Measurements from ENCODE around the gene NPSR1.
"Not testable (repeated sequence)": the region's sequence is repeated elsewhere in the genome, so short reads cannot be mapped to it uniquely, and the experiment has no call there.

The NPSR1 gene

GRCh38 chr7:34859281-34859680, 201.3 kb downstream of the NPSR1 start:
- H3K36me3 ChIP-seq (replicated peaks); in situ Hi-C loops (cut with MboI; ENCODE audit: low sequenced_read_pairs); H3K4me3 ChIP-seq; H3K27me3 ChIP-seq (ENCODE audit: low read depth); H3K9me3 ChIP-seq; H3K4me1 ChIP-seq; DNase-seq (ENCODE audit: low spot score in 2 of 2): not testable (repeated sequence)

- H3K36me3 ChIP-seq (replicated peaks); DNase-seq (ENCODE audit: low spot score in 2 of 2); in situ Hi-C loops (cut with MboI; ENCODE audit: low sequenced_read_pairs); H3K27me3 ChIP-seq (ENCODE audit: low read depth); H3K9me3 ChIP-seq; H3K4me3 ChIP-seq; H3K4me1 ChIP-seq: not testable (repeated sequence)
These were observed 208.2 kb downstream of the NPSR1 start for GRCh38 chr7:34866222-34866621.

GRCh38 chr7:34867341-34867740, 209.3 kb downstream of the NPSR1 start:
- H3K9me3 ChIP-seq; H3K27me3 ChIP-seq (ENCODE audit: low read depth); DNase-seq (ENCODE audit: low spot score in 2 of 2); H3K4me1 ChIP-seq; H3K36me3 ChIP-seq (replicated peaks); in situ Hi-C loops (cut with MboI; ENCODE audit: low sequenced_read_pairs); H3K4me3 ChIP-seq: not testable (repeated sequence)

- H3K4me1 ChIP-seq; H3K27me3 ChIP-seq (ENCODE audit: low read depth); in situ Hi-C loops (cut with MboI; ENCODE audit: low sequenced_read_pairs); H3K36me3 ChIP-seq (replicated peaks); H3K4me3 ChIP-seq; DNase-seq (ENCODE audit: low spot score in 2 of 2); H3K9me3 ChIP-seq: not testable (repeated sequence)
These were observed 210.6 kb downstream of the NPSR1 start for GRCh38 chr7:34868602-34869001.

GRCh38 chr7:34869057-34869456, 211.0 kb downstream of the NPSR1 start:
- no peaks in the 10 kb centered on the region for H3K9me3 ChIP-seq
- no peaks in the 10 kb centered on the region for H3K4me1 ChIP-seq
- no peak overlapping the region for H3K4me3 ChIP-seq
- no peaks in the 10 kb centered on the region for H3K27me3 ChIP-seq (ENCODE audit: low read depth)
- in situ Hi-C loops (cut with MboI; ENCODE audit: low sequenced_read_pairs) = no loop called here
- DNase-seq (ENCODE audit: low spot score in 2 of 2) = no peak
- no peaks in the 10 kb centered on the region for H3K36me3 ChIP-seq (replicated peaks)

DNA sequence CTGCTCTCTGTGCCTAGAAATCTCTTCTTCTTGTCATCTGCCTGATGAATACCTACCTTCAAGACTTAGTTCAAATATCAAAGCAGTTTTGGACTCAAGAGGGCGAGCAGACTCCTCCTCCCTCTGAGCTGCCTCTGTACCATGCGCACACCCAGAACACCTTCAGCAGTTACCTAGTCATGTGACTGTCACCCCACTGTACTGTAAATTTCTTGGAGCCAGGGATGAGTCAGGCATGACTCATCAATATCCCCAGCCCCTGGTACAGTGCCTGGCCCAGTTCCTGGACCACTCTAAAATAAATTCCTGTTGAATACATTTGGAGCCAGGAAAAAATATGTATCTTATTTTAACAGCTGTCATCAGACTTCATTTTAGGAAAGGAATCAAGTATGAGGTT, 212.0 kb downstream of the NPSR1 start:
- in situ Hi-C loops (cut with MboI; ENCODE audit: low sequenced_read_pairs); H3K4me3 ChIP-seq; H3K27me3 ChIP-seq (ENCODE audit: low read depth); H3K9me3 ChIP-seq; H3K36me3 ChIP-seq (replicated peaks); DNase-seq (ENCODE audit: low spot score in 2 of 2); H3K4me1 ChIP-seq: not testable (repeated sequence)

DNA sequence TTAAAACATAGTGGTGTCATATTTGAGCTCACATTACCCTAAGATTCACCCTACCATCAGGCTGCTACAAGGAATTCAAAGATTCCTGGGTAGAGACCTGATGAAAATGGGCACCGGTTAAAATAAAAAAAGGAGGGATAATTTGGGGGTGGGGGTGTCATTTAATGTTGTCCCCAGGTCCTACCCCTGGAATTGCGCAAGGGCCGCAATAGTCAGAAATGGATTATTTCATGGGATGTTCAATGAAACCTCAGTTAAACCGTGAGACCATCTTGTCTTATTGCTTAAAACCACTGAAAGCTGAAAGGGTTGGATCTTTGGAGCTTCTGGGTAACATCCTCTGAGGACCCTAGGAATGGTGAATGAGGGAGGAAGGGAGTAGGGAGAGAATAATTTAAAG, 216.3 kb downstream of the NPSR1 start:
- H3K4me3 ChIP-seq; DNase-seq (ENCODE audit: low spot score in 2 of 2); H3K36me3 ChIP-seq (replicated peaks); H3K4me1 ChIP-seq; H3K27me3 ChIP-seq (ENCODE audit: low read depth); H3K9me3 ChIP-seq; in situ Hi-C loops (cut with MboI; ENCODE audit: low sequenced_read_pairs): not testable (repeated sequence)

DNA sequence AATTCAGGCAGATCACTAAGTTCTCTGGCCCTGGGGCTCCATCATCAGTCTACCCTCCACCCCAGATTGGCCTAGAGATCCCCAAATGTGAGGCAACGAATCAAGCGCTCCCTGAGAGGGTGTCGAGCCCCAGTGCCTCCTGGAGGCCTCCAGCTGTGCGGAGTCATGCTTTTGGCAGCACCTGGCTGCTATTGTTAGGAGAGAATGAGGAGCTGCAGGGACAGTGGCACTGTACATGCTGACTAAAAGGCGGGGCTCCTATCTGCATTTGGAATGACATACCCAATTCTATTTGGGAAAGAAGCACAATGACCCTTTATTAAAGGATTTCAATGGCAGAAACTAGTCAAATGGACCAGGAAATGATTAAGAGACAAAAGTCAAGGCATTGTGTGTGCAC, 217.5 kb downstream of the NPSR1 start:
- in situ Hi-C loops (cut with MboI; ENCODE audit: low sequenced_read_pairs) = no loop called here
- no peaks in the 10 kb centered on the region for H3K36me3 ChIP-seq (replicated peaks)
- H3K4me1 ChIP-seq = no peaks in the 10 kb centered on the region
- no peaks in the 10 kb centered on the region for H3K9me3 ChIP-seq
- H3K27me3 ChIP-seq (ENCODE audit: low read depth) = no peaks in the 10 kb centered on the region
- DNase-seq (ENCODE audit: low spot score in 2 of 2) = no peak
- H3K4me3 ChIP-seq = no peak overlapping the region

- H3K36me3 ChIP-seq (replicated peaks); H3K4me3 ChIP-seq; H3K27me3 ChIP-seq (ENCODE audit: low read depth); in situ Hi-C loops (cut with MboI; ENCODE audit: low sequenced_read_pairs); H3K4me1 ChIP-seq; H3K9me3 ChIP-seq; DNase-seq (ENCODE audit: low spot score in 2 of 2): not testable (repeated sequence)
These were observed 221.1 kb downstream of the NPSR1 start for GRCh38 chr7:34878944-34879735.

DNA sequence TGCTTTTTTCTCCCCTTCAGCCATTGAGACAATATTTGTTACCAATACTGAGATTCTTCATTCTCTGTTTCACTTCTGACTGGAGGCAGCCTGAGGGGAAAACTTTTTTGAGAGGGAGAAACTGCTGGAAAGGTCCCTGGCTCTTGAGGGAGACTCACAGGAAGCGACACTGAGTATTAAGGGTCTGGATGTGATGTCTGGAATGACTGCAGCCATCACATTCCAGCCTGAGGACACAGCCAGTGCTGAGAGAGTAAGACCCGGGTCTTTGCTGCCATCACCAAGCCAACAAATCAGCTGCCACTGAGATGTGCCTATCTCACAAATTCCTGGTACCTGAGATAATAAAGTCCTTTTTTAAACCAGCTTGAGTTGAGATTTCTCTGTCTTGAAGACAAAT, 221.9 kb downstream of the NPSR1 start:
- no peaks in the 10 kb centered on the region for H3K4me1 ChIP-seq
- H3K9me3 ChIP-seq = no peaks in the 10 kb centered on the region
- in situ Hi-C loops (cut with MboI; ENCODE audit: low sequenced_read_pairs) = no loop called here
- no peak overlapping the region for H3K4me3 ChIP-seq
- H3K36me3 ChIP-seq (replicated peaks) = no peaks in the 10 kb centered on the region
- no peak for DNase-seq (ENCODE audit: low spot score in 2 of 2)
- no peaks in the 10 kb centered on the region for H3K27me3 ChIP-seq (ENCODE audit: low read depth)

DNA sequence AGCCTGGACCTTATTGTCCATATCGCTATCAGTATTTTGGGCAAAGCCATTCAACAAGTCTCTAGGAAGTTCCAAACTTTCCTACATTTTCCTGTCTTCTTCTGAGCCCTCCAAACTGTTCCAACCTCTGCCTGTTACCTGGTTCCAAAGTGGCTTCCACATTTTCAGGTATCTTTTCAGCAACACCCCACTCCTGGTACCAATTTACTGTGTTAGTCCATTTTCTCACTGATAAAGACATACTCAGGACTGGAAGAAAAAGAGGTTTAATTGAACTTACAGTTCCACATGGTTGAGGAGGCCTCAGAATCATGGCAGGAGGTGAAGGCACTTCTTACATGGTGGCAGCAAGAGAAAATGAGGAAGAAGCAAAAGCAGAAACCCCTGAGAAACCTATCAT, 225.8 kb downstream of the NPSR1 start:
- H3K36me3 ChIP-seq (replicated peaks); H3K27me3 ChIP-seq (ENCODE audit: low read depth); in situ Hi-C loops (cut with MboI; ENCODE audit: low sequenced_read_pairs); H3K9me3 ChIP-seq; DNase-seq (ENCODE audit: low spot score in 2 of 2); H3K4me1 ChIP-seq; H3K4me3 ChIP-seq: not testable (repeated sequence)

DNA sequence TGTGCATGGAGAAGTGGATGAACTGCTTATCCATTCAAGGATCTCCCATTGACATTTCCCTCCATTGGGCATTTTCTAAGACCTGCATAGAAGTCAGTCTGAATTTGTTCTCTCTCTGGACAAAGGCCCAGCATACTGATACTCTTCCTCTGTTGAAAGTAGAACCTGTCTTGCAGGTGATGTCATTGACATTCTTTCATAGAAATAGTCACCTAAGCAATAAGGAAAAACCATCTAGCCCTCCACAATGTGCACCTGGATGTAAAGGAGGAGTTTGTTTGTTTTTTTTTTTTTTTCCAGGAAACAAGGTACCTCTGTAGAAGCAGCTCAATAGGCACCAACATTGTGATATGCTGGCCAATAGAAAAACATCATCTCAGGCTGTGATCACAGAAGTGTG, 228.8 kb downstream of the NPSR1 start:
- DNase-seq (ENCODE audit: low spot score in 2 of 2) = no peak
- in situ Hi-C loops (cut with MboI; ENCODE audit: low sequenced_read_pairs) = no loop called here
- Histone ChIP-seq H3K27me3 (ENCODE audit: low read depth) (no peaks in the 10 kb centered on the region), H3K4me3 (no peak overlapping the region), H3K9me3 (no peaks in the 10 kb centered on the region), H3K4me1 (no peaks in the 10 kb centered on the region), H3K36me3 (replicated peaks) (no peaks in the 10 kb centered on the region)

- in situ Hi-C loops (cut with MboI; ENCODE audit: low sequenced_read_pairs) = no loop called here
- no peak for DNase-seq (ENCODE audit: low spot score in 2 of 2)
- Histone ChIP-seq H3K9me3 (no peaks in the 10 kb centered on the region), H3K4me3 (no peak overlapping the region), H3K36me3 (replicated peaks) (no peaks in the 10 kb centered on the region), H3K27me3 (ENCODE audit: low read depth) (no peaks in the 10 kb centered on the region), H3K4me1 (no peaks in the 10 kb centered on the region)
These were observed 231.9 kb downstream of the NPSR1 start for GRCh38 chr7:34889951-34890350.

- no peaks in the 10 kb centered on the region for H3K36me3 ChIP-seq (replicated peaks)
- no peaks in the 10 kb centered on the region for H3K27me3 ChIP-seq (ENCODE audit: low read depth)
- no peak for DNase-seq (ENCODE audit: low spot score in 2 of 2)
- in situ Hi-C loops (cut with MboI; ENCODE audit: low sequenced_read_pairs) = no loop called here
- H3K4me3 ChIP-seq = no peak overlapping the region
- H3K9me3 ChIP-seq = no peaks in the 10 kb centered on the region
- no peaks in the 10 kb centered on the region for H3K4me1 ChIP-seq
These were observed 237.2 kb downstream of the NPSR1 start for GRCh38 chr7:34895202-34895601.

Measured in HAP-1 (cell line).